ENCODE measurements around the gene PIGS. TPM values are rescaled to one million over a fixed set of nuclear protein-coding genes. Genes with fewer than 3 reads are reported as not detected.

The PIGS gene
- total and polyA plus RNA-seq, 9 of the 15 experiments (the other 6 are each of a cell fraction or from before 2014, with no cell fraction given): 47.5 to 138 (median 57.6) TPM

DNA sequence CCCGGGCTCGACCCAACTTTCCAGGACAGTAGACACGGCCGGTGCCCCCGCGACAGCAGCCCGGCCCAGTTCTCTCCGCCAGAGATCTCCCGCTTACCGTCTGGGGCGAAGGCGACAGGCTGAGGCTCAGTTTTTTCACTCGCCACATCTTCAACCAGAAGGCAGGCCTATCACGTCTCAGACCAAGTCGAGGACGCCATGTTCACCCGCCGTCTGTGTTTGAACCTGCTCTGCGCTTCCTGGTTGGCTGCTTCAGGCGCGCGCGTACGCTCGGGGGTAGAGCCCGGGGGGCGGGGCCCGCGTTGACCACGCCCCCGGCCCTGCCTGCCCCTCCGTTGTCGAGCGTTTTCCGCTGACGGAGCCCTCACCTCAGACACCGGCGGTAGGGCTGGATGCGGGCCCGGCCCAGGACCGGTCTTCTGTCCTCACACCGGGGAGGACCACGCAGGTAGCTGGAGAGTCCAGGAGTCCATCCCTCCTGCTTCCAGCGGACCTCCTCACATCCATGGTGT is 27.5 kb upstream of the PIGS start, which contains the start of gene SPAG5 (continued):
- TF ChIP-seq NR0B1 (IDR thresholded peaks at IDR 0.05; ENCODE audit: partially characterized antibody) (no peak), KDM4B (IDR thresholded peaks at IDR 0.05; ENCODE audit: borderline replicate concordance in 2 of 2, low read depth in 1 of 2) (0 out of 4 replicates have a peak, but pooled peaks of 1 of the 2 experiments have one; percentile 58), ZBTB5 (IDR thresholded peaks at IDR 0.05) (no peak), NFRKB (IDR thresholded peaks at IDR 0.05; ENCODE audit: low read depth) (peak; percentile 92; the same call in 1 of the 2 replicates), PTBP1 (IDR thresholded peaks at IDR 0.05; ENCODE audit: low read depth, low read length) (no peak), FOXA3 (CRISPR knock-in tag; conservative IDR thresholded peaks at IDR 0.05 in 1 of 2, IDR thresholded peaks at IDR 0.05 in 1 of 2) (no peak), RBM14 (IDR thresholded peaks at IDR 0.05; ENCODE audit: borderline replicate concordance, insufficient read depth, low read depth, low read length) (no peak), U2AF2 (optimal IDR thresholded peaks at IDR 0.05; ENCODE audit: low read depth, low read length) (no peak), JUND (IDR thresholded peaks at IDR 0.05; ENCODE audit: borderline replicate concordance, low read depth, low read length) (peak; percentile 62), JUND (tag; IDR thresholded peaks at IDR 0.05; ENCODE audit: borderline replicate concordance, low read depth, low read length) (no peak; the same call in 2 of the 3 replicates), GTF3C2 (IDR thresholded peaks at IDR 0.05; ENCODE audit: borderline replicate concordance, extremely low read depth, insufficient read length) (no peak), ZBTB8A (IDR thresholded peaks at IDR 0.05; ENCODE audit: partially characterized antibody) (no peak), BACH1 (tag; IDR thresholded peaks at IDR 0.05) (no peak), LARP7 (IDR thresholded peaks at IDR 0.05) (no peak), RBM17 (IDR thresholded peaks at IDR 0.05; ENCODE audit: borderline replicate concordance, low read depth, low read length) (no peak), DMBX1 (CRISPR knock-in tag; IDR thresholded peaks at IDR 0.05; ENCODE audit: borderline replicate concordance) (no peak), ARID2 (IDR thresholded peaks at IDR 0.05) (no peak), ZNF121 (CRISPR knock-in tag; conservative IDR thresholded peaks at IDR 0.05) (no peak), NCOR1 (IDR thresholded peaks at IDR 0.05) (no peak), BDP1 (IDR thresholded peaks at IDR 0.05; ENCODE audit: insufficient read depth, insufficient read length) (no peak)
- TF ChIP-seq, protein P1, sequence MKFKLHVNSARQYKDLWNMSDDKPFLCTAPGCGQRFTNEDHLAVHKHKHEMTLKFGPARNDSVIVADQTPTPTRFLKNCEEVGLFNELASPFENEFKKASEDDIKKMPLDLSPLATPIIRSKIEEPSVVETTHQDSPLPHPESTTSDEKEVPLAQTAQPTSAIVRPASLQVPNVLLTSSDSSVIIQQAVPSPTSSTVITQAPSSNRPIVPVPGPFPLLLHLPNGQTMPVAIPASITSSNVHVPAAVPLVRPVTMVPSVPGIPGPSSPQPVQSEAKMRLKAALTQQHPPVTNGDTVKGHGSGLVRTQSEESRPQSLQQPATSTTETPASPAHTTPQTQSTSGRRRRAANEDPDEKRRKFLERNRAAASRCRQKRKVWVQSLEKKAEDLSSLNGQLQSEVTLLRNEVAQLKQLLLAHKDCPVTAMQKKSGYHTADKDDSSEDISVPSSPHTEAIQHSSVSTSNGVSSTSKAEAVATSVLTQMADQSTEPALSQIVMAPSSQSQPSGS (CRISPR knock-in tag; IDR thresholded peaks at IDR 0.05): no peak
